Fibroblast of mammary gland (primary cell): Measurements from ENCODE around the gene NR6A1.
A peak's percentile ranks its signal among the peaks of the same experiment; 100 is the strongest.

Experiments used
- DNase-seq: peaks from one replicate; pipeline ENCODE4 v3.0.0-alpha.2; 2010; ENCODE audit warnings: low read depth
- H3K4me3 ChIP-seq: 2 replicates; pipeline ENCODE4 v1.5.1; 2011; ENCODE audit warnings: low read depth, mild to moderate bottlenecking, low read length, moderate library complexity; ENCODE audit not compliant: control insufficient read depth
- CTCF ChIP-seq: conservative IDR thresholded peaks from 2 replicates; pipeline ENCODE4 v1.5.1; 2011; ENCODE audit warnings: low read depth, low read length, inconsistent platforms; ENCODE audit not compliant: control insufficient read depth, insufficient read depth

NR6A1 gene

GRCh38 chr9:124673063-124673462 is 98.0 kb downstream of the NR6A1 start:
- TF ChIP-seq CTCF: no peak
- no peak for DNase-seq
- H3K4me3 ChIP-seq: no peak overlapping the region

- DNase-seq: no peak
- TF ChIP-seq CTCF: no peak
- no peak overlapping the region for H3K4me3 ChIP-seq
Measured at GRCh38 chr9:124671861-124672260, 99.2 kb downstream of the NR6A1 start.

GRCh38 chr9:124666642-124667041 is 104.5 kb downstream of the NR6A1 start:
- TF ChIP-seq CTCF: no peak
- DNase-seq: no peak

GRCh38 chr9:124665391-124666058 is 105.6 kb downstream of the NR6A1 start:
- TF ChIP-seq CTCF: no peak
- peak; percentile 80 for DNase-seq
- no peak overlapping the region for H3K4me3 ChIP-seq

More at GRCh38 chr9:124666642-124667041, 104.5 kb downstream of the NR6A1 start:
- no peak overlapping the region for H3K4me3 ChIP-seq

GRCh38 chr9:124664143-124664542 is 107.0 kb downstream of the NR6A1 start:
- no peak for TF ChIP-seq CTCF
- H3K4me3 ChIP-seq: no peak overlapping the region
- peak; percentile 9 for DNase-seq

GRCh38 chr9:124663046-124663961 is 107.8 kb downstream of the NR6A1 start:
- no peak for TF ChIP-seq CTCF
- DNase-seq: no peak
- no peak overlapping the region for H3K4me3 ChIP-seq
